Heart right ventricle (tissue), 16 donors: ENCODE measurements around the gene ADAT2. TPM values are rescaled to one million over a fixed set of nuclear protein-coding genes. Genes with fewer than 3 reads are reported as not detected.

Experiments used
- ATAC-seq, 8 donors: fragments of 200-7000 bp; cut with Tn5 transposase; one replicate each; pipeline ENCODE4 v1.9.1; 2020; ENCODE audit warnings: mild to moderate bottlenecking in 8 of 8, moderate library complexity in 8 of 8, moderate number of reproducible peaks in 1 of 8
- DNase-seq, 2 donors: peaks; one replicate each; pipeline ENCODE4 v3.0.0-alpha.2; 2020
- H3K27ac ChIP-seq, 10 donors: fragments of 200-600 bp; sonication (generic) in 2 of 10; one replicate each; pipeline versions ENCODE4 v1.5.0 to v1.8.0; 2020 to 2022; ENCODE audit warnings: mild to moderate bottlenecking in 3 of 10
- H3K27me3 ChIP-seq, 7 donors: fragments of 200-600 bp; one replicate each; pipeline ENCODE4 v1.8.0; 2021 to 2022; ENCODE audit warnings: mild to moderate bottlenecking in 2 of 7
- H3K36me3 ChIP-seq, 9 donors: fragments of 200-600 bp; sonication (generic) in 1 of 9; one replicate each; pipeline versions ENCODE4 v1.5.0 to v1.8.0; 2020 to 2022; ENCODE audit warnings: mild to moderate bottlenecking in 2 of 9
- H3K4me1 ChIP-seq, 9 donors: fragments of 200-600 bp; sonication (generic) in 1 of 9; one replicate each; pipeline versions ENCODE4 v1.5.0 to v1.8.0; 2020 to 2022; ENCODE audit warnings: mild to moderate bottlenecking in 4 of 9
- H3K4me3 ChIP-seq, 10 donors: fragments of 200-600 bp; sonication (generic) in 2 of 10; one replicate each; pipeline versions ENCODE4 v1.5.0 to v1.8.0; 2020 to 2022; ENCODE audit warnings: mild to moderate bottlenecking in 7 of 10, moderate library complexity in 2 of 10
- H3K9me3 ChIP-seq, 11 donors: fragments of 200-600 bp in 10 of 11; sonication (generic) in 2 of 11; one replicate each; pipeline versions ENCODE4 v1.5.0 to v1.8.0; 2013 to 2022; ENCODE audit warnings: mild to moderate bottlenecking in 2 of 11, control low read depth in 1 of 11, moderate library complexity in 1 of 11
- WGBS, 2 donors: extraction: QIAGEN DNeasy Blood & Tissue Kit; methylation state at CpG; one replicate each; pipeline ENCODE4 v1.1.7; 2013; ENCODE audit warnings: inconsistent platforms in 1 of 2; 5-methylcytosine and 5-hydroxymethylcytosine counted together
- intact Hi-C, 10 donors: fragments of 100-400 bp; cut with DNase I; formaldehyde crosslinking; loops; one replicate each; pipeline versions ENCODE4 v1.11.1 to v1.14.2; 2022
- polyA plus RNA-seq, 2 donors: library from polyadenylated mRNA; stranded (reverse); fragments of 200-250 nt; gene quantifications; one replicate each; pipeline ENCODE4 v1.2.3, GENCODE V29; 2013
- total RNA-seq, 10 donors: library from RNA; stranded (reverse); fragmentation: NEBNext Ultra II Directional in 3 of 10; extraction: Animal tissue kit (Norgen Biotek cat#: 25700) in 3 of 10; gene quantifications; one replicate each; pipeline versions ENCODE4 v1.2.1 to v1.2.4, GENCODE V29; 2021 to 2023
- TF ChIP-seq, protein P1 (sequence below), 9 donors: fragments of 200-600 bp; sonication (generic) in 2 of 9; IDR thresholded peaks; one replicate each; pipeline versions ENCODE4 v1.5.0 to v1.8.0; 2021 to 2022; ENCODE audit warnings: antibody characterized with exemption in 9 of 9, mild to moderate bottlenecking in 5 of 9, moderate library complexity in 1 of 9
- donor health status: Arrhythmogenic right ventricular cardiomyopathy.
- donor health status: ischemic (EF 13 %, LVEDD 7.1; RV severe dilation, severe dysfunction).
- donor health status: healthy with polysubstance abuse.
- donor health status: DM: no; HTN: yes; CAD: no.
- donor health status: DM: no; HTN: no; CAD: no.
- donor health status: ischemic (EF 25% LVEDD 6.9; RV normal size, moderate dysfunction).
- donor health status: ischemic (EF 25% LVEDD 5.7; RV mildly dilated, moderate dysfunction).
- donor health status: healthy.
- donor health status: DM: yes; HTN: yes; CAD: no.
- donor health status: Ischemic cardiomyopathy.
- donor health status: ischemic (EF 35%, LVEDD 5.7; RV mildly dilated, moderate dysfunction).
- donor health status: nonischemic (EF 11% LVEDD 7.7; RV severe dilation, severe dysfunction).
- donor health status: DM: yes; HTN: yes; CAD: no.
- donor health status: PGD.
- donor health status: ischemic (EF 29% LVEDD 5.4; RV normal size, mild dysfunction).
- donor health status: nonischemic (EF 23%, LVEDD 6.1; RV moderate dilation, normal function).

Gene ADAT2
- total and polyA plus RNA-seq, 12 donors, result 0.98 to 4.3 (median 1.5) TPM

DNA sequence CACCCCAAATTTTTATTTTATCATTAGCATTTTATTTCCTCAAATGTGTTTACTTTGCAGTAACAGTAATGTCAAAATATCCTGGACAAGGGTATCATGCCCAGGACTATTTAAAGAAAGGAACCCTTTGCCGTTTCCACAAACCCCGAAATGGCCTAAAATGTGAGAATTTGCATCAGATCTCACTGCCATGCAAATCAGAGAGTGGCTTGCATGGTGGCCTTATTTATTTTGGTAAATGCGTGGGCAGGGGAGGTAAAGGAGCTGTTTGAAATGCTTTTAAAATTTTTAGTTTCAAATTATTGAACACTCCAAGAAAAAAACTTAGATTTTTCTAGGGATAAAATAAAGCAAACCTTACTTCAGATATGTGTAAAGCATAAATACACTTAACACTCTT lies 43.8 kb downstream of the ADAT2 start:
- intact Hi-C loops, result no loop called here
- no peaks in the 10 kb centered on the region for H3K36me3 ChIP-seq
- H3K4me1 ChIP-seq, result no peaks in the 10 kb centered on the region
- DNase-seq (no peak), ATAC-seq (no peak)
- TF ChIP-seq, protein P1, sequence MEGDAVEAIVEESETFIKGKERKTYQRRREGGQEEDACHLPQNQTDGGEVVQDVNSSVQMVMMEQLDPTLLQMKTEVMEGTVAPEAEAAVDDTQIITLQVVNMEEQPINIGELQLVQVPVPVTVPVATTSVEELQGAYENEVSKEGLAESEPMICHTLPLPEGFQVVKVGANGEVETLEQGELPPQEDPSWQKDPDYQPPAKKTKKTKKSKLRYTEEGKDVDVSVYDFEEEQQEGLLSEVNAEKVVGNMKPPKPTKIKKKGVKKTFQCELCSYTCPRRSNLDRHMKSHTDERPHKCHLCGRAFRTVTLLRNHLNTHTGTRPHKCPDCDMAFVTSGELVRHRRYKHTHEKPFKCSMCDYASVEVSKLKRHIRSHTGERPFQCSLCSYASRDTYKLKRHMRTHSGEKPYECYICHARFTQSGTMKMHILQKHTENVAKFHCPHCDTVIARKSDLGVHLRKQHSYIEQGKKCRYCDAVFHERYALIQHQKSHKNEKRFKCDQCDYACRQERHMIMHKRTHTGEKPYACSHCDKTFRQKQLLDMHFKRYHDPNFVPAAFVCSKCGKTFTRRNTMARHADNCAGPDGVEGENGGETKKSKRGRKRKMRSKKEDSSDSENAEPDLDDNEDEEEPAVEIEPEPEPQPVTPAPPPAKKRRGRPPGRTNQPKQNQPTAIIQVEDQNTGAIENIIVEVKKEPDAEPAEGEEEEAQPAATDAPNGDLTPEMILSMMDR (IDR thresholded peaks at IDR 0.05), result no peak
- 91 to 94% methylated on average over 3 of the region's 3 CpGs for WGBS, 2 donors
- no peak overlapping the region for H3K4me3 ChIP-seq
- no peaks in the 10 kb centered on the region for H3K27me3 ChIP-seq
- H3K27ac ChIP-seq, result no peak overlapping the region
- peaks cover 0 to 4% (median 0%) of the 10 kb centered on the region in 11 donors for H3K9me3 ChIP-seq

DNA sequence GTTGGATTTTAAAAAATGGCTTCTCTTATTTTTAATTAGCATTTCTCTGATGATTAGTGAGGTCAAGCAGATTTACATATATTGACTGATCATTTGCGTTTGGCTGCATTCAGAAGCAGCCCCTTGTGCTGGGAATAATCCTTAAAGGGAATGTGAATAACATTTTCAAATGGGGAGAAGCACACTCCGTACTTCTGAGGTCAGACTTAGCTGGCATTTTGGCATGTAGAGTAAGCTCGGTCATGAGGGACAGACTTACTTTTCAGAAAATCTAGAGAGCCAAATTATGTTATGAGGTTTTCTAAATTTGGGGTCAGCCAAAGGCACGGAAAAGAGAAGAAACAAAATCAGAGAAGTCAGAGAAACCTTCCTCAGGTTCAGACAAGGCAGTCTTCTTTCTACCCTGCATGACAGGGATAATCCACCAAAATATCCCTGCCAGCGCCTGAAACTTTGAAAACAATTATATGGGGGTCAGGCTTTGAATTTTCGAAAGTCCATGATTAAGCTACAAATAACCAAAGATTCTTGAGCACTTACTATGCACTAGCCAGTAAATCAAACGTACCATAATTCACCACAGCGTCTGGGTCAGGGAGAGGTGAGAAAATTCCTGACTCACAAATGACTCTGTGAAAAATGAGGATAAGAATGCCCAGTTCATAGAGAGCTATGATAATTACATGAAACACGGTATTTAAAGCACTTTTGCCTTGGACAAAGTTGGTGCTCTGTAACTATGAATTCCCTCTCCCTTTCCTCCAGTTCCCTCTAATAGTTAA lies 44.9 kb downstream of the ADAT2 start:
- DNase-seq (no peak), ATAC-seq (no peak)
- Histone ChIP-seq H3K9me3 (peaks cover 0 to 4% (median 0%) of the 10 kb centered on the region in 11 donors), H3K4me3 (no peak overlapping the region), H3K27ac (no peak overlapping the region), H3K4me1 (peaks cover 0 to 11% (median 8%) of the 10 kb centered on the region in 9 donors), H3K27me3 (no peaks in the 10 kb centered on the region), H3K36me3 (no peaks in the 10 kb centered on the region)
- 84 to 87% methylated on average over 9 of the region's 9 CpGs for WGBS, 2 donors
- TF ChIP-seq, protein P1 (IDR thresholded peaks at IDR 0.05), result no peak
- intact Hi-C loops, result no loop called here

DNA sequence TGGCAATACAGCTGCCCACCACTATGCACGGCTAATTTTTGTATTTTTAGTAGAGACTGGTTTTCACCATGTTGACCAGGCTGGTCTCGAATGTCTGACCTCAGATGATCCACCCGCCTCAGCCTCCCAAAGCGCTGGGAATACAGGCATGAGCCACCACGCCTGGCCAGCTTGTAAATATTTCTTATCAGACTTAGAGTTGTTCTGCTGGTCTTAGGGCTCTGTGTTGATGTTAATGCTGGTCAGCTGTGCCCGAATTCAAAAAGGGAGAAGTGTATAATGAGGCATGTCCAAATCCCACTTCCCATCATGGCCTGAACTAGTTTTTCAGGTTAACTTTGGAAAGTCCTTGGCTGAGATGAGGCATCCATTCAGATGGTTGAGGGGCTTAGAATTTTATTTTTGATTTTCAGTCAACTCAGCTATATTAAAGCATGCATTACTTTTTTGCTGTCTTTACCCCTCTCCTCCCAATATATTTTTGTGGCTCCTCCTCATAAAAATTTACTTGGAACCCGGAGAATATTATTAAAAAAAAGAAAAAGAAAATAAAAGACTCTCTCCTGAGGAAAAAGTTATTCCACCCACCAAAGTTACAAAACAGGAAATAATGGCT lies 47.7 kb downstream of the ADAT2 start:
- Histone ChIP-seq H3K4me3 (no peak overlapping the region), H3K27ac (no peak overlapping the region), H3K27me3 (no peaks in the 10 kb centered on the region), H3K9me3 (no peaks in the 10 kb centered on the region), H3K36me3 (no peaks in the 10 kb centered on the region), H3K4me1 (peaks cover 0 to 27% (median 11%) of the 10 kb centered on the region in 9 donors)
- TF ChIP-seq, protein P1 (IDR thresholded peaks at IDR 0.05), result no peak
- no peak for DNase-seq
- WGBS, 2 donors, result 88 to 94% methylated on average over 7 of the region's 7 CpGs
- no peak for ATAC-seq
- intact Hi-C loops, result no loop called here

DNA sequence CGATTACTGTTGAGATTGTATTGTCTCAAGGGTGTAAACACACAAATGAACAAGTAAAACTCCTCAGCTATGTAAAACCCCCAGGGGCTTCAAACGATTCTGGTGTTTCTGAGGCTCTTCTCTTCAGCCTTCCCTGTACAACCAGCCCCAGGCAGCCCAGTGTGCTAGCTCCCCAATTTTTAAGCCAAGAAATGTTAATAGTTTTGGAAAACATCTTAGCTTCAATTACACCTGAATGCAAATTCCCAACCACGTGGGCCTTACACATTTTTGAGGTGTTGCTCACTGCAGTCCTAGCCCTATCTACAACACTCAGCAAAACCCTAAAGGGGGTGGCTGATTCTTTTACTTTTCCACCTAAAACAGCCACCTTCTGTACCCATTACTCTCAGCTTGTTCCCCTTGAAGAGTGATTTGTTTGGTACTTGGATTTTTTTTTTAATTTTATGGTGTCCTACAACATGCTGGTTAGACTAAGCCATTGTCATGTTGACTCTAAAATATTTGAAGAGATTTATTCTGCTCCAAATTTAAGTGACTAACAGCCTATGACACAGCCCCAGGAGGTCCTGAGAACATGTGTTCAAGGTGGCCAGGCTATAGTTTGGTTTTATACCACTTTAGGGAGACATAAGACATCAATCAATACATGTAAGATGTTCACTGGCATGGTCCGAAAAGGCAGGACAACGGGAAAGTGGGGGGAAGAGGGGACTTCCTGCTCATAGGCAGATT lies 48.7 kb downstream of the ADAT2 start:
- Histone ChIP-seq H3K36me3 (no peaks in the 10 kb centered on the region), H3K9me3 (no peaks in the 10 kb centered on the region), H3K4me1 (peaks cover 0 to 32% (median 14%) of the 10 kb centered on the region in 9 donors), H3K27me3 (no peaks in the 10 kb centered on the region), H3K4me3 (no peak overlapping the region), H3K27ac (no peak overlapping the region)
- 83 to 87% methylated on average over 5 of the region's 5 CpGs for WGBS, 2 donors
- no peak for ATAC-seq
- no peak for DNase-seq
- intact Hi-C loops, result no loop called here
- TF ChIP-seq, protein P1 (IDR thresholded peaks at IDR 0.05), result no peak
